Gastrocnemius medialis (tissue), 4 donors: Measurements from ENCODE around the gene IFIT5.
"Not testable (repeated sequence)": the region's sequence is repeated elsewhere in the genome, so short reads cannot be mapped to it uniquely, and the experiment has no call there.

Experiments used
- POLR2A ChIP-seq, 2 donors: fragments of 450-650 bp; IDR thresholded peaks; one replicate each; pipeline ENCODE4 v1.6.1; 2017; ENCODE audit warnings: antibody characterized with exemption in 2 of 2, mild to moderate bottlenecking in 2 of 2, moderate library complexity in 2 of 2
- TF ChIP-seq, protein P1 (sequence below), 5 experiments: fragments of 450-650 bp in 3 of 5; fragments of 200-600 bp in 2 of 5; sonication (generic) in 2 of 5; IDR thresholded peaks in 4 of 5; conservative IDR thresholded peaks in 1 of 5; 1 replicate in 4 of 5; 2 replicates in 1 of 5; pipeline ENCODE4 v1.5.1; 2016 to 2019; ENCODE audit warnings: antibody characterized with exemption in 5 of 5, mild to moderate bottlenecking in 3 of 5, moderate library complexity in 3 of 5

DNA sequence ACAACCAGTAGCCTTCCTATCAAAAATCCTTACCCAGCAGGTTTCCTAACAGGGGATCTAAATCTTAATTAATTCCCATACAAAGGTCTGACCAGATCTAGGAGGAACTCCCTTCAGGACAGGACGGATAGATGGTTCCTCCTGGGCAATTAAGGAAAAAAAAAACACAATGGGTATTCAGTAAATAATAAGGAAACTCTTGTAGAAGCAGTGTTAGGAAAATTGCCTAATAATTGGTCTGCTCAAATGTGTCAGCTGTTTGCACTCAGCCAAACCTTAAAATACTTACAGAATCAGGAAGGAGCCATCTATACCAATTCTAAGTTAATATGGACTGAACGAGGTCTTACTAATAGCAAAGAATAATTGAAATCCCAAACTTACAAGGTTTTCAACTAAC, 3.2 kb upstream of the IFIT5 start:
- TF ChIP-seq, protein P1, sequence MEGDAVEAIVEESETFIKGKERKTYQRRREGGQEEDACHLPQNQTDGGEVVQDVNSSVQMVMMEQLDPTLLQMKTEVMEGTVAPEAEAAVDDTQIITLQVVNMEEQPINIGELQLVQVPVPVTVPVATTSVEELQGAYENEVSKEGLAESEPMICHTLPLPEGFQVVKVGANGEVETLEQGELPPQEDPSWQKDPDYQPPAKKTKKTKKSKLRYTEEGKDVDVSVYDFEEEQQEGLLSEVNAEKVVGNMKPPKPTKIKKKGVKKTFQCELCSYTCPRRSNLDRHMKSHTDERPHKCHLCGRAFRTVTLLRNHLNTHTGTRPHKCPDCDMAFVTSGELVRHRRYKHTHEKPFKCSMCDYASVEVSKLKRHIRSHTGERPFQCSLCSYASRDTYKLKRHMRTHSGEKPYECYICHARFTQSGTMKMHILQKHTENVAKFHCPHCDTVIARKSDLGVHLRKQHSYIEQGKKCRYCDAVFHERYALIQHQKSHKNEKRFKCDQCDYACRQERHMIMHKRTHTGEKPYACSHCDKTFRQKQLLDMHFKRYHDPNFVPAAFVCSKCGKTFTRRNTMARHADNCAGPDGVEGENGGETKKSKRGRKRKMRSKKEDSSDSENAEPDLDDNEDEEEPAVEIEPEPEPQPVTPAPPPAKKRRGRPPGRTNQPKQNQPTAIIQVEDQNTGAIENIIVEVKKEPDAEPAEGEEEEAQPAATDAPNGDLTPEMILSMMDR (IDR thresholded peaks at IDR 0.05 in 4 of 5, conservative IDR thresholded peaks at IDR 0.05 in 1 of 5) = not testable (repeated sequence)
- TF ChIP-seq POLR2A (IDR thresholded peaks at IDR 0.05) = not testable (repeated sequence)
